Activated T-cell treated with anti-CD3 and anti-CD28 coated beads, Interleukin-2, amount 50 U/mL, for 24 hours (primary cell): ENCODE measurements around the gene DSCAM.

Source experiments
- DNase-seq: peaks from one replicate; pipeline ENCODE4 v3.0.0-alpha.2; 2020
- H3K27ac Mint-ChIP-seq: 2 replicates; pipeline ENCODE4 v1.8.0; 2020; ENCODE audit warnings: mild to moderate bottlenecking, mixed read lengths
- H3K27me3 Mint-ChIP-seq: 2 replicates; pipeline ENCODE4 v1.8.0; 2020; ENCODE audit warnings: mixed read lengths
- H3K36me3 Mint-ChIP-seq: 2 replicates; pipeline ENCODE4 v1.8.0; 2020; ENCODE audit warnings: low read depth, mixed read lengths
- H3K4me1 Mint-ChIP-seq: 2 replicates; pipeline ENCODE4 v1.8.0; 2020; ENCODE audit warnings: low read depth, mixed read lengths
- H3K4me3 Mint-ChIP-seq: 2 replicates; pipeline ENCODE4 v1.8.0; 2020; ENCODE audit warnings: mild to moderate bottlenecking, moderate library complexity, mixed read lengths
- H3K9me3 Mint-ChIP-seq: 2 replicates; pipeline ENCODE4 v1.8.0; 2020; ENCODE audit warnings: mixed read lengths

DSCAM gene

DNA sequence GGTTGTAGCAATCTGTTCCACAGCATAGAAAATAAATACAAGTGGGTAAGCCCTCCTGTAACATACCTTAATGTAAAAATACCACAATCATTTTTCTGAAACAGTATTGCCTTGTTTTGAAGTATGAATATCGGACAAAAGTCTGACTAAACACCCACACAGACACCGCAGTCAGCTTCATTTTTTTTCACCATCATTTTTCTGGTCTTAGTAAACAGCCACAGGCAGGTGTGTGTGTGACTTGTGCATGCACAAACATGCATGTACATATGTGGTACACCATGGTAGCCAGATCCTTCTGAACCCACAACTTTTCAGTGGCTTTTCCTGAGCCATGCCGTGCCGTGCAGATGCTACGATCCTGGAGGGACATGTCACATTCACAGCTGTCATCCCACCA lies 718.1 kb downstream of the DSCAM start:
- peaks cover 3% of the 10 kb centered on the region for H3K9me3 Mint-ChIP-seq
- no peak for DNase-seq
- H3K4me1 Mint-ChIP-seq = no peaks in the 10 kb centered on the region
- no peaks in the 10 kb centered on the region for H3K27me3 Mint-ChIP-seq
- no peak overlapping the region for H3K27ac Mint-ChIP-seq
- H3K4me3 Mint-ChIP-seq = no peak overlapping the region
- no peaks in the 10 kb centered on the region for H3K36me3 Mint-ChIP-seq

DNA sequence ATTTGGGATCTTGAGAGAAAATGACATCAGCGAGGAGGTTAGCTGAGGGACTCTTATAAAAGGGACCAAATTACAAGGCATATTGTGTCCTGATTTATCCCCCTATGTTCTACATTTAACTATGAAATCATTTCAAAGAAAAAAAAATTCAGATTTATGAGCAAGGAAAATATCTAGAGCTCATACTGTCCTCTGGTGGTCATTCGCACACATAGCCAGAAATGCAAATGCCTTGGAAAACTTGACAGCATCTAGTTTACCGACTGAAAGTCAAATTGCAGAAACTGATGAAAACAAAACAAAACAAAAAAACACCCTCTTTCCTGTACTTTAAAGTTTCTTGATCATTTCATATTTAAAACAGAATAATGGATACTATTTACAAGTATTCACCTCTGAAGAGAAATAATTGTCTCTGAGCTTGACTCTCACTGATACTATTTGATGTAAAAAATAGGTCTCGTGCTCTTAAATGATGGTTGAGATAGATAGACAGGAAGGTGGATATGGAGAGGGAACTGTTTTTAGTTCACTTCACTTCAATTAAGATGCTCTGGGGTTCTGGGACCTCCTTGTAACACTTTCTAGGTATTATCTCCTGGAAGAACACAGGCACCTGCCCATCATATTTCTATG lies 725.9 kb downstream of the DSCAM start:
- no peaks in the 10 kb centered on the region for H3K36me3 Mint-ChIP-seq
- no peak overlapping the region for H3K4me3 Mint-ChIP-seq
- no peaks in the 10 kb centered on the region for H3K4me1 Mint-ChIP-seq
- H3K27me3 Mint-ChIP-seq = no peaks in the 10 kb centered on the region
- H3K9me3 Mint-ChIP-seq = peaks cover 3% of the 10 kb centered on the region
- no peak for DNase-seq
- H3K27ac Mint-ChIP-seq = no peak overlapping the region

DNA sequence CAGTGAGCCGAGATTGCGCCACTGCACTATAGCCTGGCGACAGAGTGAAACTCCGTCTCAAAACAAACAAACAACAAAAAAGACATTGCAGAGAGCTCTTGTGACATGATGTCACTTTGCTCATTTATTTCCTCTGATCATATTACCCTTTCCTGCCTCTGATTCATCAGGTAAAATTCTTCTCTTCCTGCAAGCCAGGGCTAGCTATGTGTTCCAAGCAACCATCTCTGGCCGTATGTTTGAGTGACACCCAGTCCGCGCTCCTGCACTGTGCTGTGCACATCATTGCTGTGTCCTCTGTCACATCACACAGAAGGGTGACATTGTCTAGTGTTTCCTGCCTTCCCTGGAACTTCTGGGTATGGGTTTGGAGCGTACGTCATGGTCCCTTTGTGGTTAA lies 728.4 kb downstream of the DSCAM start:
- no peaks in the 10 kb centered on the region for H3K4me1 Mint-ChIP-seq
- H3K9me3 Mint-ChIP-seq = peaks cover 7% of the 10 kb centered on the region
- no peak for DNase-seq
- no peak overlapping the region for H3K4me3 Mint-ChIP-seq
- H3K36me3 Mint-ChIP-seq = no peaks in the 10 kb centered on the region
- H3K27me3 Mint-ChIP-seq = no peaks in the 10 kb centered on the region
- H3K27ac Mint-ChIP-seq = no peak overlapping the region

DNA sequence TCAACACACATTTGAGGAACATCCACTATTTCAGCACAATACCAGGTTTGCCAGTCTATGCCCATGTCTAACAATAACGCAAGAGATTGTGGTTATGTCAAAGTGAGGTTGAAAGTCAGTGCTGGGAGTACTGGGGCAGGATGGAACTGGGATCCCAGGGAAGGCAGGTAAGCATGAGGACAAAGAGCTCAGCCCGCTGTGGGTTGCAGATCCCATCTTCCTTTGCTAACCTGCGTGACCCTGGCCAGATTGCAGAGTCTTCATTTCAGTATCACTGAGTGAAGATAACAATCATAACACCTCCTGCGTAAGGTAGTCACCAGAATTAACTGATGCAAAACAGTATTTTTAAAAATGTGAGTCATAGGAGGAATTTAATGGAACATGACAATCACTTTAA lies 729.7 kb downstream of the DSCAM start:
- Mint-ChIP-seq H3K4me3 (no peak overlapping the region), H3K27me3 (no peaks in the 10 kb centered on the region), H3K36me3 (no peaks in the 10 kb centered on the region), H3K27ac (no peak overlapping the region), H3K4me1 (no peaks in the 10 kb centered on the region), H3K9me3 (peaks cover 7% of the 10 kb centered on the region)
- no peak for DNase-seq

DNA sequence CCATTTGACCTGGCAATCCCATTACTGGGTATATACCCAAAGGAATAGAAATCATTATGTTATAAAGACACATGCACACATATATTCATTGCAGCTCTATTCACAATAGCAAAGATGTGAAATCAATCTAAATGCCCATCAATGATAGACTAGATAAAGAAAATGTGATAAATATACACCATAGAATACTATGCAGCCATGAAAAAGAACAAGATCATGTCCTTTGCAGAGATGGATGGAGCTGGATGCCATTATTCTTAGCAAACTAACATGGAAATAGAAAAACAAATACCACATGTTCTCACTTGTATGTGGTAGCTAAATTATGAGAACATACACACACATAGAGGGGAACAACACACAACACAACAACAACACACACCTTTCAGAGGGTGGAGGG lies 731.2 kb downstream of the DSCAM start:
- H3K4me1 Mint-ChIP-seq = no peaks in the 10 kb centered on the region
- H3K27me3 Mint-ChIP-seq = no peaks in the 10 kb centered on the region
- H3K27ac Mint-ChIP-seq = no peak overlapping the region
- no peak overlapping the region for H3K4me3 Mint-ChIP-seq
- no peaks in the 10 kb centered on the region for H3K36me3 Mint-ChIP-seq
- DNase-seq = no peak
- peaks cover 7% of the 10 kb centered on the region for H3K9me3 Mint-ChIP-seq

DNA sequence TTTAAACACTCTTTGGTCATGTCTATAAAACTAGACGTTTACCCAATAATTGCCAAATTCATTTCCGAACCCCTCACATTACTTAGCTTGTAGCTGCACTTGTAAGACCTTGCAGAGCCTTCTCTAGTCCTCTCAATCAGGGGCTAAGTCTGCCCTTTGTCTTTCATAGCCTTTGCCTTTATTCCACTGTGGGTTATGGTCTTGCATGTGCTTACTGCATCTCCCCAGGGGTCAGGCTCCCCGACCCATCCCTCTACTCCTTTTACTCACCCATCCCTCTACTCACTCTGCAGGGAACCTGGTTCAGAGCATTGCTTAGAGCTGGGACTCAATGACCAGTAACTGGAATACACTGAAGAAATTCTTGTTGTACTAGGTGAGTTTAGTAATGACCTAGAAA lies 744.3 kb downstream of the DSCAM start:
- Mint-ChIP-seq H3K36me3 (no peaks in the 10 kb centered on the region), H3K4me3 (no peak overlapping the region), H3K4me1 (no peaks in the 10 kb centered on the region), H3K9me3 (peaks cover 20% of the 10 kb centered on the region), H3K27me3 (peaks cover 3% of the 10 kb centered on the region), H3K27ac (no peak overlapping the region)
- no peak for DNase-seq

DNA sequence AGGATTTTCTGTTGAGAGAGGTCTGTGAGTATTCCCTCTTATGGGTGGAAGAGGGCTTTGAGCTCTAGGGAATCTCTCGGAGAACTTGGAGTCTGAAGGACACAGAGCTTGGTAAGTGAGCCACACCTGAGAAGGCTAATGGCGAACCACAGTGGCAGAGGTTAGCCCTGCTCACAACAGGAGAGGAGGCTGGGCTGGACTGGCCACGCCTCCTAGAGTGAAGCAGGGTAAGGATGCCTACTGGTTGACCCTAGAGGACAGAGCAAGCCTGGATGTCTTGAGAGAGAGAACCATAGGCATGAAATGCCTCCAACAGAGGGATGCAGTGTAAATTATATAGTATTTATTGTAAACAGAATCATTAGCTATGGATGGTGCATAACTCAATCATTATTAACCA lies 747.1 kb downstream of the DSCAM start:
- Mint-ChIP-seq H3K4me1 (no peaks in the 10 kb centered on the region), H3K27ac (no peak overlapping the region), H3K27me3 (peaks cover 3% of the 10 kb centered on the region), H3K4me3 (no peak overlapping the region), H3K36me3 (no peaks in the 10 kb centered on the region), H3K9me3 (peaks cover 9% of the 10 kb centered on the region)
- DNase-seq = no peak

DNA sequence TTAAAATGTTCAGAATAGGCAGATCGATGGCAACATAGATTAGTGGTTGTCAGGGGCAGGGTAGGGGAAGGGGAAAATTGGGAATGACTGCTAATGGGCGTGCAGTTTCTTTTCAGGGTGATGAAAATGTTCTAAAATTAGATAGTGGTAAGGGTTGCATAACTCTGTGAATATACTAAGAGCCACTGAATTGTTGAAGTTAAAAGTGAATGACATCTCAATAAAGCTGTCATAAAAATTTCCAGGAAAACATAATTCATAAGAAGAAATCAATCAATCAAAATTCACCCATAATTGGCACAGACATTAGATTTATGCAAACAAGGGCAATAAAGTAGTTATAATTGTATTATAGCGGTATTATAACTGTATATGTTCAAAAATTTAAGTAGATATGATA lies 751.5 kb downstream of the DSCAM start:
- peaks cover 9% of the 10 kb centered on the region for H3K9me3 Mint-ChIP-seq
- peaks cover 4% of the 10 kb centered on the region for H3K27me3 Mint-ChIP-seq
- no peaks in the 10 kb centered on the region for H3K4me1 Mint-ChIP-seq
- no peak overlapping the region for H3K27ac Mint-ChIP-seq
- DNase-seq = no peak
- no peaks in the 10 kb centered on the region for H3K36me3 Mint-ChIP-seq
- no peak overlapping the region for H3K4me3 Mint-ChIP-seq

DNA sequence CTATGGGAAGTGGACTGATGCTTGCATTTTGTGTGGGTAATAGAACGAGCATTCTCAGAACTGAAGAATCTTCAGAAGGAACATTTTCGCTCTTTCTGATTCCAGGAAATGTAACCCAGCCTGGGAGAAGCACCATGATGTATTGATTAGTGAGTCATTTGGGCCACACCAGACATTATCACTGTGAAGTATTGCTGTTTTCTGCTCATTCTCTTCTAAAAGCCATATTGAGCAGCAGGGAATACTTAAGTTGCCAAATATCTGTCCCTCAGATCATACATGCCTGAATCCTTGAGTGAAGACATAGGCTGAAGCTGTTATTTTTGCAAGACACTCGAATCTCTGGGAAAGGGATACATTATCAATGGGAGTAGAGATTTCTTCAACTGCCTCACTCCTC lies 766.6 kb downstream of the DSCAM start:
- no peak overlapping the region for H3K27ac Mint-ChIP-seq
- DNase-seq = no peak

DNA sequence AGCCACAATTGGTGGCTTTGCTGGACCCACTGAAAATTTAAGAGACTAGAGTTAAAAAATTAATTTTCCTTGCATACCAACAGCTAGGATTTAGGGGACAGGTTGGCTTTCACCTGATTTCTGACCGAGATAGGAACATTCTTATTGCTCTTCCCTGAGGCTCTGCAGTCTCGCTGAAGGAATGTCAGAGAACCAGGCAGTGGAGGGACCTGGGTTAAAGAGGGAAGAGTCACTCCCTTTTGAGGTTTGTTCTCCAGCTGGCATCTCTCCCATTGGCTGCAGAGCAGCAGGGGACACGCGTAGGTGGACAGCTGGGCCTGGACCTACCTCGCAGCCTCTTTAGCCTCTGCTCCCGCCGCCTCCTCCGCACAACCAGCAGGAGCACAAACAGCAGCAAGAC lies 772.2 kb downstream of the DSCAM start:
- Mint-ChIP-seq H3K4me3 (no peak overlapping the region), H3K36me3 (no peaks in the 10 kb centered on the region), H3K27me3 (no peaks in the 10 kb centered on the region), H3K27ac (no peak overlapping the region), H3K4me1 (no peaks in the 10 kb centered on the region), H3K9me3 (no peaks in the 10 kb centered on the region)
- DNase-seq = no peak

More for the DNA sequence above, 766.6 kb downstream of the DSCAM start:
- Mint-ChIP-seq H3K36me3 (no peaks in the 10 kb centered on the region), H3K4me3 (no peak overlapping the region), H3K4me1 (no peaks in the 10 kb centered on the region), H3K9me3 (no peaks in the 10 kb centered on the region), H3K27me3 (no peaks in the 10 kb centered on the region)

DNA sequence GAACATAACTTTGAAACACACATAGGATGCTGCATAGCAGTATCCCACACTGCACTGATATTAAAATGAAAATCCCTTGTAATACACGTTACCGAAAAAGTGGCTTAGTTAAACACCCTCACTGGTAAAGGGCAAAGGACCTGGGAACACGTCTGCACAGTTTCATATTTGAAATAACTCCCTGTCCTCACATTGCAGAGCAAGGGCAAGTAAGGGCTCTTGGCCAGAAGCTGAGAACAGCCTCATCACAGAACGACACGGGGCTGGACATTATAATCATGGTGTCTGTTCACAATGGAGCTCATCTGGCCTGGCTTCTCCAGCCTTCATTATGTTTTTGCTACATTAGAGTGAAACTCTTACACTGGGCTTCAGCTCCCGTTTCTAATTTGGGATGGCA lies 772.8 kb downstream of the DSCAM start:
- no peak for DNase-seq
- Mint-ChIP-seq H3K4me1 (no peaks in the 10 kb centered on the region), H3K4me3 (no peak overlapping the region), H3K36me3 (no peaks in the 10 kb centered on the region), H3K9me3 (no peaks in the 10 kb centered on the region), H3K27me3 (no peaks in the 10 kb centered on the region), H3K27ac (no peak overlapping the region)

DNA sequence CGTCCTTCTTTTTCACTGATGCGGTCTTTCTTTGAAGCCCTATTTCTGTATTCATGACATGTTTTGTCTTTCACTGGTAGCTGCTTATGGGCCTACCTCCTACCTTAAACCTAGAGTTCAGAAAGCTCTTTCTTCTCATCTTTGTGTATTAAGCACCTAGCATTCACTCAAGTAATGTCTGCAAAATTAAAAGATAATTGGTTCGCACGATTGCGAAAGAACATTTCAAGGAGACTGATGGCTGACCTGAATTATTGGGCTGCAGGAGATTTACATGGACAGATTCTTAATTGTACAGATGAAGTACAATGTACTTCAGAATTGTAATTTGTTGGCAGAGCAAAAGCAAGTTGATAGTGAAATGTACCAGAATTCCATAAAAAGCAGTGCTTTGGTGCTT lies 773.3 kb downstream of the DSCAM start:
- no peak overlapping the region for H3K4me3 Mint-ChIP-seq
- no peaks in the 10 kb centered on the region for H3K9me3 Mint-ChIP-seq
- no peak overlapping the region for H3K27ac Mint-ChIP-seq
- no peaks in the 10 kb centered on the region for H3K36me3 Mint-ChIP-seq
- no peaks in the 10 kb centered on the region for H3K4me1 Mint-ChIP-seq
- H3K27me3 Mint-ChIP-seq = no peaks in the 10 kb centered on the region
- no peak for DNase-seq

DNA sequence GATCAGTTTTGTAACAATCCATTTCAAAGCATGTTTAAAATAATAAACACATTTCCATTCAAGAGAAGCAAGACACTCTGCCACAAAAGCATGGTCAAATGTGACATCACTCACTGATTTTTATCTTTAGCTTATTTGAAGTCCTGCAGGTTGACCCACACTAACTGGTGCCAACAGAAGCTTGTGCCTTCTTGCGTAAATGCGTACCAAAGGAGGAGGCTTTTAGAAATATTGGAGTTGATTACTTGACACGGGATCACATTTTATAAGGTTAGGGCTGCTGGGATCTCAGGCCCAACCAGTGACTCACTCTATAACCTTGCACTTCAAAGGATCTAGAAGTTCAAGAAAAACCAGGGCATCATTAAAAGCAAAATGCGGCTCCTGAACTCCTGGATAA lies 776.1 kb downstream of the DSCAM start:
- H3K27me3 Mint-ChIP-seq = no peaks in the 10 kb centered on the region
- no peaks in the 10 kb centered on the region for H3K4me1 Mint-ChIP-seq
- DNase-seq = no peak
- H3K27ac Mint-ChIP-seq = no peak overlapping the region
- H3K36me3 Mint-ChIP-seq = no peaks in the 10 kb centered on the region
- no peaks in the 10 kb centered on the region for H3K9me3 Mint-ChIP-seq
- no peak overlapping the region for H3K4me3 Mint-ChIP-seq

DNA sequence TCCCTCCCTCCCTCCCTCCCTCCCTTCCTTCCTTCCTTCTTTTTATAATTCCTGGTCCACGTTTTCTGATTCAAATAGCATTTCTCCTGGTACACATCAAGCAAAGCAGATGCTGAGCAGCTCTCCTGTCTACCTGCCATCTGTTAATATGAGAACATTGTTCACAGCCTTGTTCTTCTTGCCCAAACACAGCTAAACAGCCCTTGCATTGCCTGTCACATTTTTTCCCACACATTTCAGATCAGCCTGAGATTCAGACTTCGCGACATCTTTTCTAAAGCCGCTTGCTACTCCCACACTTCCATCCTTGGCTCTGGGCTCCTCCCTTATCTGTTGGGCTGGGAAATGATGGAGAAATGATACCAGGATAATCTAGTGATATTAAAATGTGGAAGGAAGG lies 779.2 kb downstream of the DSCAM start:
- no peaks in the 10 kb centered on the region for H3K27me3 Mint-ChIP-seq
- H3K36me3 Mint-ChIP-seq = no peaks in the 10 kb centered on the region
- no peaks in the 10 kb centered on the region for H3K4me1 Mint-ChIP-seq
- H3K9me3 Mint-ChIP-seq = no peaks in the 10 kb centered on the region
- H3K4me3 Mint-ChIP-seq = no peak overlapping the region
- no peak for DNase-seq
- H3K27ac Mint-ChIP-seq = no peak overlapping the region

DNA sequence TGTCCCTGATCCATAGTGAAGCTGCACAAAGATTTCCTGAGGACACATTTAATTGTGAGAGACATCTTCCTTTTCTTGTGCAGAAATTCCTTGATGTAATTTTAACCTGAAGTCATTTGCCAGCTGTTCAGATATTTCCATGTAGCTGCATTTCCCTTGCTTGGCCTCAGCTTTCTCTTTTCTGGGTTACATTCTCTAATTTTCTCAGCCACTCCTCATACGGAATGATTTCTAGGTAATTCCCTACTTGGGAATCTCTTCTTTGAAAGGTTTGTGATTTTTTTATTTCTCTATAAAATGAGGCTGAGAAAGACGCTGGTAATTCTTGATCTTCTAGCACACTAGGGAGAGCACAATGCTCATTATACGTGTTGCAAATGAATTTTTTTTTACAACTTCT lies 780.7 kb downstream of the DSCAM start:
- DNase-seq = no peak
- no peaks in the 10 kb centered on the region for H3K9me3 Mint-ChIP-seq
- no peak overlapping the region for H3K27ac Mint-ChIP-seq
- no peaks in the 10 kb centered on the region for H3K27me3 Mint-ChIP-seq
- no peaks in the 10 kb centered on the region for H3K4me1 Mint-ChIP-seq
- H3K4me3 Mint-ChIP-seq = no peak overlapping the region
- no peaks in the 10 kb centered on the region for H3K36me3 Mint-ChIP-seq

DNA sequence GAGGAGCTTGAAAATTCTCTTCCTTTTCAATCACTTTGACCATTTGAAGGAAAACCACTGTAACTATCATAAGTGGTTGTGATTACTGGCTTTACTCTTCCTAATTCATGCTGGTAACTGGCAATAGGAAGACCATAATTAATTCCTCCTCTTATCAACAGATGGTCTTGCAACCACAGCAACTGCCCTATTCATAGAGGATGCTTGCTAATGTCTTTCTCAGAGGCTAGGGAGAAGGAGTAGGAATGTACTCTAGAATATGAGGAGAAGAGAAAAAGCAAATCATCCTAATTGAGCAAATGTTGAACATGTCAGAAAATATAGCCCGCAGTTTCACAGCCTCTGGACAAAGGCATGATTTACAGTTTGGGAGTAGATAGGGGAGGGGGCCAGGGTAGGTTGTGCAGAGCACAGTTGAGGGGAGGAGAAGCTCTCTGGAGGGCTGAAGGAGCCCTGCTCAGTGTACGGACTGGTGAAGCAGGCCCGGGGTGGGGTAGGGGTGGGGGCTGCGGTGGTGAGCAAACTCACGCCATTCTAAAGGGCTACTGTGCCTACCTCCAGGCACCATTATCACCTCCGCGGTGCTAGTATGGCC lies 786.8 kb downstream of the DSCAM start:
- Mint-ChIP-seq H3K4me3 (no peak overlapping the region), H3K27me3 (no peaks in the 10 kb centered on the region), H3K9me3 (no peaks in the 10 kb centered on the region), H3K36me3 (no peaks in the 10 kb centered on the region), H3K27ac (no peak overlapping the region), H3K4me1 (no peaks in the 10 kb centered on the region)
- no peak for DNase-seq
